B cell (primary cell): ENCODE data around the gene SNRPN. TPM values are rescaled to one million over a fixed set of nuclear protein-coding genes. Genes with fewer than 3 reads are reported as not detected.

Experiments used
- ATAC-seq: fragments of 200-7000 bp; cut with Tn5 transposase; one replicate; pipeline ENCODE4 v1.10.0; 2021; ENCODE audit warnings: low read depth, mild to moderate bottlenecking, moderate number of reproducible peaks, moderate library complexity
- CTCF ChIA-PET: fragments of 350-600 bp; sonication (Branson Sonifier 250); formaldehyde crosslinking; loops from one replicate; lab custom pipeline; 2021; ENCODE audit warnings: antibody characterized with exemption, inconsistent platforms; lab: Charles Lee
- POLR2A ChIA-PET: fragments of 350-600 bp; sonication (Branson Sonifier 250); formaldehyde crosslinking; loops from one replicate; lab custom pipeline; 2021; ENCODE audit warnings: antibody characterized with exemption; lab: Charles Lee
- DNase-seq: peaks from one replicate; pipeline ENCODE4 v3.0.0; 2013
- H2AFZ ChIP-seq: 2 replicates; pipeline ENCODE4 v1.6.1; 2012; ENCODE audit warnings: mild to moderate bottlenecking, low read depth, low read length; ENCODE audit not compliant: insufficient read depth, poor library complexity, severe bottlenecking
- H3K27ac ChIP-seq, 2 donors: 1 replicate in 1 of 2; 2 replicates in 1 of 2; pipeline ENCODE4 v1.5.1; 2012 to 2013; ENCODE audit warnings: low read length in 2 of 2, mild to moderate bottlenecking in 2 of 2, moderate library complexity in 1 of 2
- H3K27me3 ChIP-seq, 4 experiments: fragments of 200-600 bp in 1 of 4; sonication (generic) in 1 of 4; replicated peaks in 1 of 4; 1 replicate in 2 of 4; 2 replicates in 2 of 4; pipeline versions ENCODE4 v1.6.1 to v1.7.0; 2013 to 2016; ENCODE audit warnings: low read length in 3 of 4, mild to moderate bottlenecking in 2 of 4, mixed read lengths in 1 of 4, moderate library complexity in 1 of 4; ENCODE audit not compliant: insufficient read depth in 4 of 4, control insufficient read depth in 3 of 4; ENCODE audit errors: control extremely low read depth in 1 of 4
- H3K36me3 ChIP-seq, 2 experiments: replicated peaks in 1 of 2; 1 replicate in 1 of 2; 2 replicates in 1 of 2; pipeline versions ENCODE4 v1.6.1 to v1.7.1; 2013; ENCODE audit warnings: low read length in 1 of 2; ENCODE audit not compliant: insufficient read depth in 2 of 2, control insufficient read depth in 1 of 2; ENCODE audit errors: control extremely low read depth in 1 of 2, extremely low read depth in 1 of 2
- H3K4me1 ChIP-seq, 2 donors: fragments of 200-600 bp in 1 of 2; sonication (generic) in 1 of 2; 1 replicate in 1 of 2; 2 replicates in 1 of 2; pipeline versions ENCODE4 v1.5.1 to v1.6.1; 2013 to 2017; ENCODE audit warnings: low read length in 2 of 2; ENCODE audit not compliant: control insufficient read depth in 2 of 2, insufficient read depth in 2 of 2
- H3K4me2 ChIP-seq: replicated peaks from 2 replicates; pipeline ENCODE3; 2012; ENCODE audit warnings: mild to moderate bottlenecking, low read depth, low read length; ENCODE audit not compliant: poor library complexity, severe bottlenecking
- H3K4me3 ChIP-seq, 5 experiments: fragments of 200-600 bp in 1 of 5; sonication (generic) in 1 of 5; 1 replicate in 3 of 5; 2 replicates in 2 of 5; pipeline versions ENCODE4 v1.5.1 to v1.7.0; 2011 to 2016; ENCODE audit warnings: low read length in 4 of 5, mild to moderate bottlenecking in 4 of 5, low read depth in 2 of 5, control low read depth in 1 of 5, moderate library complexity in 1 of 5; ENCODE audit not compliant: insufficient read depth in 1 of 5; ENCODE audit errors: control extremely low read depth in 1 of 5, extremely low read depth in 1 of 5
- H3K79me2 ChIP-seq: fragments of 200-600 bp; sonication (generic); one replicate; pipeline ENCODE4 v1.6.0; 2016; ENCODE audit warnings: low read length; ENCODE audit not compliant: control insufficient read depth, insufficient read depth
- H3K9ac ChIP-seq: fragments of 200-600 bp; sonication (generic); 2 replicates; pipeline ENCODE4 v1.6.1; 2017; ENCODE audit warnings: mild to moderate bottlenecking, low read length, moderate library complexity
- H3K9me3 ChIP-seq, 3 donors: one replicate each; pipeline versions ENCODE4 v1.6.1 to v1.7.1; 2013; ENCODE audit warnings: low read length in 2 of 3; ENCODE audit not compliant: control insufficient read depth in 2 of 3, insufficient read depth in 1 of 3; ENCODE audit errors: control extremely low read depth in 1 of 3
- H4K20me1 ChIP-seq: 2 replicates; pipeline ENCODE4 v1.6.0; 2012; ENCODE audit warnings: mild to moderate bottlenecking, low read length; ENCODE audit not compliant: insufficient read depth, control insufficient read depth, poor library complexity, severe bottlenecking
- H3K27ac Mint-ChIP-seq: one replicate; pipeline ENCODE4 v1.8.0; 2021; ENCODE audit warnings: mixed read lengths
- H3K27me3 Mint-ChIP-seq: one replicate; pipeline ENCODE4 v1.8.0; 2021; ENCODE audit warnings: mixed read lengths
- H3K4me1 Mint-ChIP-seq: one replicate; pipeline ENCODE4 v1.8.0; 2021; ENCODE audit warnings: mixed read lengths
- H3K4me3 Mint-ChIP-seq: one replicate; pipeline ENCODE4 v1.8.0; 2021; ENCODE audit warnings: mixed read lengths
- H3K9me3 Mint-ChIP-seq: one replicate; pipeline ENCODE4 v1.8.0; 2022; ENCODE audit warnings: mixed read lengths; ENCODE audit not compliant: insufficient read depth
- CTCF ChIP-seq: fragments of 200-600 bp; IDR thresholded peaks from one replicate; pipeline ENCODE4 v1.8.0; 2022; ENCODE audit warnings: antibody characterized with exemption, mild to moderate bottlenecking
- EZH2 ChIP-seq: IDR thresholded peaks from 2 replicates; pipeline ENCODE4 v1.6.1; 2012; ENCODE audit warnings: borderline replicate concordance, low read depth, mild to moderate bottlenecking, moderate library complexity, low read length; ENCODE audit not compliant: insufficient read depth, poor library complexity, severe bottlenecking
- WGBS: methylation state at CpG from one replicate; pipeline ENCODE4 v1.1.5; 2013; ENCODE audit warnings: missing lambda C conversion rate; ENCODE audit not compliant: insufficient coverage; 5-methylcytosine and 5-hydroxymethylcytosine counted together
- intact Hi-C: fragments of 100-400 bp; cut with micrococcal nuclease; formaldehyde crosslinking; loops from one replicate; pipeline ENCODE4 v1.10.0; 2022
- polyA plus RNA-seq: library from polyadenylated mRNA; depleted of rRNA; stranded (reverse); fragments of >200 nt; gene quantifications from 2 replicates; pipeline ENCODE4 v1.2.3, GENCODE V29; 2012
- total RNA-seq, 2 donors: library from RNA; stranded (reverse); fragments of 120-200 nt in 1 of 2; gene quantifications; 1 replicate in 1 of 2; 2 replicates in 1 of 2; pipeline versions ENCODE4 v1.2.3 to v1.2.4, GENCODE V29; 2013 to 2022

SNRPN gene
- total and polyA plus RNA-seq, 2 donors (not counting 1 experiment from before 2014, with no cell fraction given), result 83.6 to 119 TPM

- Histone ChIP-seq H4K20me1 (no peaks in the 10 kb centered on the region), H3K79me2 (peaks cover 58% of the 10 kb centered on the region), H3K27me3 (no peaks in the 10 kb centered on the region), H3K9ac (peak overlapping the region; percentile 72), H3K9me3 (peaks cover 1 to 33% (median 7%) of the 10 kb centered on the region in 3 donors), H3K36me3 (peaks cover 0 to 2% of the 10 kb centered on the region in 2 experiments), H3K4me1 (peaks cover 11 to 18% of the 10 kb centered on the region in 2 donors), H3K27ac (peak overlapping the region; percentile 74), H3K4me2 (peak overlapping the region; percentile 59), H2AFZ (peak overlapping the region; percentile 80), H3K4me3 (peak overlapping the region; percentile 78 to 93 (median 81))
- CTCF ChIA-PET, result no interaction called here
- DNase-seq (peak; percentile 78), ATAC-seq (peak; percentile 71)
- Mint-ChIP-seq H3K4me3 (peak overlapping the region; percentile 90), H3K4me1 (peaks cover 31% of the 10 kb centered on the region), H3K9me3 (peaks cover 3% of the 10 kb centered on the region), H3K27ac (peak overlapping the region; percentile 95), H3K27me3 (no peaks in the 10 kb centered on the region)
- intact Hi-C loops, result loop anchor here (1.0 to 10.0 kb wide), 2 partner anchors 483 to 1129 kb away; partner anchors contain the start of gene UBE3A
- no peak for TF ChIP-seq CTCF
- no peak for TF ChIP-seq EZH2
- 41% methylated on average over 25 of the region's 28 CpGs for WGBS
- POLR2A ChIA-PET, result interaction anchor here (0.6 kb wide), 1 partner anchor 483 kb away, joined by 7 read pairs; no protein-coding TSS in a partner anchor
Measured at GRCh38 chr15:24956111-24956838, 1.5 kb downstream of the SNRPN start.

GRCh38 chr15:24957691-24958090, 2.9 kb downstream of the SNRPN start:
- Histone ChIP-seq H3K79me2 (peaks cover 68% of the 10 kb centered on the region), H3K9ac (no peak overlapping the region), H4K20me1 (no peaks in the 10 kb centered on the region), H3K4me3 (no peak overlapping the region), H3K9me3 (peaks cover 3 to 33% (median 7%) of the 10 kb centered on the region in 3 donors), H2AFZ (no peak overlapping the region), H3K36me3 (peaks cover 0 to 5% of the 10 kb centered on the region in 2 experiments), H3K27ac (peak overlapping the region in 1 of 2 donors; percentile 25), H3K4me1 (peaks cover 11 to 18% of the 10 kb centered on the region in 2 donors), H3K4me2 (no peak overlapping the region), H3K27me3 (no peaks in the 10 kb centered on the region)
- peaks cover 3% of the 10 kb centered on the region for H3K9me3 Mint-ChIP-seq
- ATAC-seq, result no peak
- peak overlapping the region; percentile 37 for H3K4me3 Mint-ChIP-seq
- H3K27ac Mint-ChIP-seq, result no peak overlapping the region
- TF ChIP-seq EZH2 (no peak), CTCF (no peak)
- ChIA-PET POLR2A (no interaction called here), CTCF (no interaction called here)
- intact Hi-C loops, result loop anchor here (10.0 kb wide), 1 partner anchor 1127 kb away; no protein-coding TSS in a partner anchor
- peaks cover 33% of the 10 kb centered on the region for H3K4me1 Mint-ChIP-seq
- WGBS, result 91% methylated on average over 2 of the region's 2 CpGs
- no peak for DNase-seq
- H3K27me3 Mint-ChIP-seq, result no peaks in the 10 kb centered on the region
